CD14-positive monocyte (primary cell): ENCODE data around the gene TGM1. TPM values are rescaled to one million over a fixed set of nuclear protein-coding genes. Genes with fewer than 3 reads are reported as not detected.

Experiments
- DNase-seq, 3 donors: peaks; one replicate each; pipeline ENCODE4 v3.0.0-alpha.2; 2011 to 2022
- H2AFZ ChIP-seq: 2 replicates; pipeline ENCODE4 v1.6.0; 2012; ENCODE audit warnings: mild to moderate bottlenecking, low read depth, low read length, inconsistent platforms; ENCODE audit not compliant: insufficient read depth, poor library complexity, severe bottlenecking
- H3K27ac ChIP-seq, 2 donors: 1 replicate in 1 of 2; 2 replicates in 1 of 2; pipeline ENCODE4 v1.5.1; 2012 to 2013; ENCODE audit warnings: low read length in 2 of 2, control low read depth in 1 of 2, inconsistent platforms in 1 of 2, low read depth in 1 of 2, mild to moderate bottlenecking in 1 of 2
- H3K27me3 ChIP-seq, 2 donors: one replicate each; pipeline versions ENCODE4 v1.6.0 to v1.6.1; 2011 to 2013; ENCODE audit warnings: low read length in 2 of 2; ENCODE audit not compliant: control insufficient read depth in 2 of 2, insufficient read depth in 2 of 2
- H3K36me3 ChIP-seq, 2 donors: replicated peaks in 1 of 2; 1 replicate in 1 of 2; 2 replicates in 1 of 2; pipeline versions ENCODE4 v1.5.1 to v1.6.1; 2012 to 2013; ENCODE audit warnings: low read length in 2 of 2, control low read depth in 1 of 2, inconsistent platforms in 1 of 2, mild to moderate bottlenecking in 1 of 2; ENCODE audit not compliant: insufficient read depth in 2 of 2, control insufficient read depth in 1 of 2
- H3K4me1 ChIP-seq, 2 donors: 1 replicate in 1 of 2; 2 replicates in 1 of 2; pipeline versions ENCODE4 v1.5.1 to v1.6.1; 2012 to 2013; ENCODE audit warnings: low read length in 2 of 2, control low read depth in 1 of 2, inconsistent platforms in 1 of 2, mild to moderate bottlenecking in 1 of 2, moderate library complexity in 1 of 2; ENCODE audit not compliant: insufficient read depth in 2 of 2, control insufficient read depth in 1 of 2
- H3K4me2 ChIP-seq: replicated peaks from 2 replicates; pipeline ENCODE3; 2012; ENCODE audit warnings: low read length, moderate library complexity, mild to moderate bottlenecking; ENCODE audit not compliant: poor library complexity, severe bottlenecking; ENCODE audit errors: extremely low read depth
- H3K4me3 ChIP-seq, 3 experiments: fragments of 200-600 bp in 1 of 3; sonication (generic) in 1 of 3; replicated peaks in 1 of 3; 1 replicate in 2 of 3; 2 replicates in 1 of 3; pipeline ENCODE4 v1.5.1; 2011 to 2013; ENCODE audit warnings: low read length in 3 of 3, mild to moderate bottlenecking in 3 of 3, control low read depth in 2 of 3, low read depth in 2 of 3, inconsistent platforms in 1 of 3, moderate library complexity in 1 of 3
- H3K79me2 ChIP-seq: 2 replicates; pipeline ENCODE4 v1.6.0; 2012; ENCODE audit warnings: mild to moderate bottlenecking, control low read depth, inconsistent platforms, low read length, moderate library complexity; ENCODE audit not compliant: insufficient read depth
- H3K9ac ChIP-seq: 2 replicates; pipeline ENCODE4 v1.6.0; 2017; ENCODE audit warnings: low read length, mild to moderate bottlenecking; ENCODE audit not compliant: insufficient read depth, poor library complexity, severe bottlenecking
- H3K9me3 ChIP-seq, 2 donors: replicated peaks in 1 of 2; 1 replicate in 1 of 2; 2 replicates in 1 of 2; pipeline versions ENCODE4 v1.5.1 to v1.6.1; 2012 to 2013; ENCODE audit warnings: low read length in 2 of 2, control low read depth in 1 of 2; ENCODE audit not compliant: control insufficient read depth in 1 of 2, insufficient read depth in 1 of 2
- H4K20me1 ChIP-seq: 2 replicates; pipeline ENCODE4 v1.6.0; 2012; ENCODE audit warnings: mild to moderate bottlenecking, low read length, control low read depth, moderate library complexity; ENCODE audit not compliant: insufficient read depth
- H3K27ac Mint-ChIP-seq, 7 donors: one replicate each; pipeline ENCODE4 v1.8.0; 2020; ENCODE audit warnings: mild to moderate bottlenecking in 7 of 7, mixed read lengths in 7 of 7, moderate library complexity in 6 of 7, inconsistent platforms in 2 of 7
- H3K27me3 Mint-ChIP-seq, 3 donors: one replicate each; pipeline ENCODE4 v1.8.0; 2021 to 2022; ENCODE audit warnings: low read depth in 3 of 3, mild to moderate bottlenecking in 3 of 3, mixed read lengths in 3 of 3, moderate library complexity in 3 of 3, inconsistent platforms in 1 of 3
- H3K36me3 Mint-ChIP-seq, 2 donors: one replicate each; pipeline ENCODE4 v1.8.0; 2020; ENCODE audit warnings: mixed read lengths in 2 of 2, inconsistent platforms in 1 of 2, mild to moderate bottlenecking in 1 of 2
- H3K4me1 Mint-ChIP-seq: one replicate; pipeline ENCODE4 v1.8.0; 2020; ENCODE audit warnings: mild to moderate bottlenecking, mixed read lengths
- H3K4me3 Mint-ChIP-seq, 2 donors: one replicate each; pipeline ENCODE4 v1.8.0; 2020; ENCODE audit warnings: mild to moderate bottlenecking in 2 of 2, mixed read lengths in 2 of 2, moderate library complexity in 1 of 2
- H3K9me3 Mint-ChIP-seq, 7 donors: one replicate each; pipeline ENCODE4 v1.8.0; 2020 to 2022; ENCODE audit warnings: mixed read lengths in 7 of 7, mild to moderate bottlenecking in 6 of 7, moderate library complexity in 6 of 7, inconsistent platforms in 2 of 7
- WGBS: methylation state at CpG from one replicate; pipeline ENCODE4 v1.1.5; 2013; ENCODE audit warnings: missing lambda C conversion rate; ENCODE audit not compliant: insufficient coverage; 5-methylcytosine and 5-hydroxymethylcytosine counted together
- intact Hi-C, 2 donors: fragments of 100-400 bp; cut with micrococcal nuclease; formaldehyde crosslinking; loops; one replicate each; pipeline versions ENCODE4 v1.15.0 to v1.15.1; 2023
- polyA plus RNA-seq, 3 donors: library from polyadenylated mRNA; depleted of rRNA in 1 of 3; unstranded in 2 of 3; stranded (reverse) in 1 of 3; fragments of 300-500 nt in 2 of 3; fragments of >200 nt in 1 of 3; fragmentation: Illumina TruSeq in 2 of 3; gene quantifications; 1 replicate in 2 of 3; 2 replicates in 1 of 3; pipeline ENCODE4 v1.2.3, GENCODE V29; 2012 to 2021
- TF ChIP-seq, protein P1 (sequence below): fragments of 200-600 bp; IDR thresholded peaks from one replicate; pipeline ENCODE4 v1.8.0; 2022; ENCODE audit warnings: antibody characterized with exemption, mild to moderate bottlenecking

The TGM1 gene
- polyA plus RNA-seq, 3 donors: 7.8 TPM; not detected in 2

DNA sequence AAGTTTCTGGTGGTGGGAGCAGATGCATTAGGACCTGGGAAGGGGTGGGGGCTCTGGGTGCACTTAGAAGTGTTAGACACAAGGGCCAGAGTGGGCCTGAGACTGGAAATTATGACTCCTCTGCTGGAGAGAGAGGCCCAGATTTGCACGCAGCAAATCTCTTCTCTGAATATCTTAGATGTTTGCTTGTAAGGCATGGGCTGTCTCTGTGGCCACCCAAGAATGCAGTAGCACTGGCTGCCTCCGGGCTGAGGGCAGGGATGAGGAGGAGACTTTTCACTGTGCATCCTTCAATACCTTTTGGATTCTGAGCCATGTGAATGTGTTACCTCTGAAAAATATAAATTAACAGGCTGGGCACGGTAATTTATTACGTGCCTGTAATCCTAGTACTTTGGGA lies 22.4 kb upstream of the TGM1 start:
- Mint-ChIP-seq H3K36me3 (peaks cover 21 to 24% of the 10 kb centered on the region in 2 donors), H3K9me3 (peaks cover 0 to 3% (median 0%) of the 10 kb centered on the region in 7 donors), H3K4me1 (peaks cover 35% of the 10 kb centered on the region), H3K27me3 (peaks cover 0 to 3% (median 1%) of the 10 kb centered on the region in 3 donors), H3K27ac (peak overlapping the region in 1 of 7 donors; percentile 37), H3K4me3 (no peak overlapping the region)
- Histone ChIP-seq H3K9ac (no peak overlapping the region), H4K20me1 (no peaks in the 10 kb centered on the region), H3K9me3 (no peaks in the 10 kb centered on the region), H3K27me3 (no peaks in the 10 kb centered on the region), H2AFZ (no peak overlapping the region), H3K4me1 (peaks cover 25 to 26% of the 10 kb centered on the region in 2 donors), H3K27ac (no peak overlapping the region), H3K4me2 (no peak overlapping the region), H3K79me2 (peaks cover 20% of the 10 kb centered on the region), H3K36me3 (peaks cover 13% of the 10 kb centered on the region in 2 donors), H3K4me3 (no peak overlapping the region)
- intact Hi-C loops: no loop called here
- 100% methylated on average over 3 of the region's 4 CpGs for WGBS
- no peak for DNase-seq
- TF ChIP-seq, protein P1, sequence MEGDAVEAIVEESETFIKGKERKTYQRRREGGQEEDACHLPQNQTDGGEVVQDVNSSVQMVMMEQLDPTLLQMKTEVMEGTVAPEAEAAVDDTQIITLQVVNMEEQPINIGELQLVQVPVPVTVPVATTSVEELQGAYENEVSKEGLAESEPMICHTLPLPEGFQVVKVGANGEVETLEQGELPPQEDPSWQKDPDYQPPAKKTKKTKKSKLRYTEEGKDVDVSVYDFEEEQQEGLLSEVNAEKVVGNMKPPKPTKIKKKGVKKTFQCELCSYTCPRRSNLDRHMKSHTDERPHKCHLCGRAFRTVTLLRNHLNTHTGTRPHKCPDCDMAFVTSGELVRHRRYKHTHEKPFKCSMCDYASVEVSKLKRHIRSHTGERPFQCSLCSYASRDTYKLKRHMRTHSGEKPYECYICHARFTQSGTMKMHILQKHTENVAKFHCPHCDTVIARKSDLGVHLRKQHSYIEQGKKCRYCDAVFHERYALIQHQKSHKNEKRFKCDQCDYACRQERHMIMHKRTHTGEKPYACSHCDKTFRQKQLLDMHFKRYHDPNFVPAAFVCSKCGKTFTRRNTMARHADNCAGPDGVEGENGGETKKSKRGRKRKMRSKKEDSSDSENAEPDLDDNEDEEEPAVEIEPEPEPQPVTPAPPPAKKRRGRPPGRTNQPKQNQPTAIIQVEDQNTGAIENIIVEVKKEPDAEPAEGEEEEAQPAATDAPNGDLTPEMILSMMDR: no peak

DNA sequence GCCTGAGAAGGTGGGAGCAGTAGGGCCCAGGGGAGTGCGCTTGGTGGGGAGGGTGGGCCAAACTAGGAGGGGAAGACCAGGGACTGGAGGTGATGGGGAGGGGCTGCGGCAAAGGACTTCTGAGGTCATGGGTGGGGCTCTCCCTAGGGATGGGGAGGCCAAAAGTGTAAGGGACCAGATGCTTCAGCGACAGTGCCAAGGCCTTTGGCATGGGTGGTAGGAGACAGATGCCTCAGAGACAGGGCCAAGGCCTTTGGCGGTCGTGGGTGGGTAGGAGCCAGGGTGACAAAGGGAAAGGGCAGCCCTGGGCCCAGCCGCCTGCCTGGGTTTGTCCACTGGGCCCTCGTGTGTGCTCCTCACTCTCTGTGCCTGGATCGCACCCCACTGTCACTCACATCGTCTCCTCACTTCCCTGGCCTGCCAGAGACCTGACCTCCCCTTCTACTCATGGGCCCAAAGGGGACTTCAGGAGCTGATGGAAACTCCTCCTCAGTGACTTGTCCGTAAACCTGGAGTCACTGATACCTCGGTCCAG lies 21.6 kb upstream of the TGM1 start:
- TF ChIP-seq, protein P1: no peak
- 97% methylated on average over 8 of the region's 11 CpGs for WGBS
- Mint-ChIP-seq H3K27me3 (peaks cover 0 to 3% (median 1%) of the 10 kb centered on the region in 3 donors), H3K4me3 (no peak overlapping the region), H3K36me3 (peaks cover 15 to 16% of the 10 kb centered on the region in 2 donors), H3K4me1 (peaks cover 43% of the 10 kb centered on the region), H3K27ac (peak overlapping the region in 1 of 7 donors; percentile 64), H3K9me3 (peaks cover 0 to 3% (median 0%) of the 10 kb centered on the region in 7 donors)
- Histone ChIP-seq H3K9me3 (no peaks in the 10 kb centered on the region), H3K4me1 (peaks cover 33 to 34% of the 10 kb centered on the region in 2 donors), H3K27me3 (no peaks in the 10 kb centered on the region), H3K4me3 (no peak overlapping the region), H3K79me2 (peaks cover 27% of the 10 kb centered on the region), H2AFZ (no peak overlapping the region), H3K4me2 (no peak overlapping the region), H4K20me1 (no peaks in the 10 kb centered on the region), H3K36me3 (peaks cover 5% of the 10 kb centered on the region in 2 donors), H3K9ac (no peak overlapping the region), H3K27ac (no peak overlapping the region)
- no peak for DNase-seq
- intact Hi-C loops: no loop called here
